A549 (cell line): ENCODE results near the gene DSTYK. TPM values are rescaled to one million over a fixed set of nuclear protein-coding genes. Genes with fewer than 3 reads are reported as not detected.

ENCODE experiments used
- ATAC-seq, 2 experiments: fragments of 200-7000 bp in 1 of 2; fragments of >200 bp in 1 of 2; cut with Nextera tagmentation in 1 of 2; cut with Tn5 transposase in 1 of 2; 3 replicates each; pipeline versions ENCODE4 v1.8.0 to v1.9.1; 2018 to 2020; ENCODE audit warnings: mild to moderate bottlenecking in 1 of 2, moderate library complexity in 1 of 2
- CTCF ChIA-PET: fragments of 300-600 bp; sonication (Branson Sonifier 250); formaldehyde crosslinking; extraction: SDS; loops from one replicate; lab custom pipeline; 2021; ENCODE audit warnings: antibody characterized with exemption, inconsistent platforms; lab: Yijun Ruan, JAX
- POLR2A ChIA-PET: fragments of 350-600 bp; formaldehyde crosslinking; extraction: SDS; loops from one replicate; lab custom pipeline; 2021; ENCODE audit warnings: antibody characterized with exemption, inconsistent platforms; lab: Yijun Ruan, JAX
- DNase-seq, 2 experiments: peaks; one replicate each; pipeline versions ENCODE4 v3.0.0 to v3.0.0-alpha.2; 2011 to 2016; ENCODE audit warnings: low read depth in 1 of 2, low spot score in 1 of 2
- FAIRE-seq: peaks from 2 replicates; lab custom pipeline; 2011; peaks lifted over from hg19 to GRCh38; lab: Jason Lieb, UNC
- H3K27ac ChIP-seq, 2 experiments: fragments of >200 bp; sonication (Bioruptor Twin); formaldehyde crosslinking; 3 replicates each; pipeline ENCODE4 v1.5.1; 2016 to 2017
- H3K4me1 ChIP-seq: fragments of >200 bp; sonication (Bioruptor Twin); formaldehyde crosslinking; 3 replicates; pipeline ENCODE4 v1.6.1; 2016
- H3K4me2 ChIP-seq: fragments of >200 bp; sonication (Bioruptor Twin); formaldehyde crosslinking; 3 replicates; pipeline ENCODE4 v1.6.1; 2016
- H3K4me3 ChIP-seq: fragments of >200 bp; sonication (Bioruptor Twin); formaldehyde crosslinking; 3 replicates; pipeline ENCODE4 v1.5.1; 2016
- H3K9me3 ChIP-seq: fragments of >200 bp; sonication (Bioruptor Twin); formaldehyde crosslinking; 3 replicates; pipeline ENCODE4 v1.6.1; 2016
- ATOH8 ChIP-seq: fragments of 250-450 bp; sonication (Bioruptor Pico); IDR thresholded peaks from 2 replicates; pipeline ENCODE4 v1.5.0; 2020; ENCODE audit warnings: low read depth, mild to moderate bottlenecking, moderate library complexity
- CBX2 ChIP-seq: fragments of 200-600 bp; sonication (generic); IDR thresholded peaks from 2 replicates; pipeline ENCODE4 v1.6.1; 2016; ENCODE audit warnings: low read depth, mild to moderate bottlenecking, borderline replicate concordance
- CBX8 ChIP-seq: fragments of 200-600 bp; sonication (generic); IDR thresholded peaks from 2 replicates; pipeline ENCODE4 v1.6.1; 2016
- CEBPB ChIP-seq, 2 experiments: fragments of >200 bp in 1 of 2; sonication (Bioruptor Twin) in 1 of 2; formaldehyde crosslinking in 1 of 2; IDR thresholded peaks; 2 replicates each; pipeline ENCODE4 v1.6.1; 2012 to 2016
- CHD2 ChIP-seq: fragments of 150-350 bp; IDR thresholded peaks from 2 replicates; pipeline ENCODE4 v1.6.1; 2014; ENCODE audit warnings: low read length; ENCODE audit not compliant: partially characterized antibody
- CTCF ChIP-seq: fragments of >200 bp; sonication (Bioruptor Twin); formaldehyde crosslinking; IDR thresholded peaks from 3 replicates; pipeline ENCODE4 v1.5.1; 2016
- E2F6 ChIP-seq: IDR thresholded peaks from 2 replicates; pipeline ENCODE4 v1.6.1; 2012; ENCODE audit warnings: low read depth, borderline replicate concordance
- EP300 ChIP-seq, 2 experiments: fragments of >200 bp; sonication (Bioruptor Twin); formaldehyde crosslinking; IDR thresholded peaks; 2 replicates in 1 of 2; 3 replicates in 1 of 2; pipeline ENCODE4 v1.6.1; 2016 to 2017
- ESRRA ChIP-seq: fragments of 150-350 bp; IDR thresholded peaks from 2 replicates; pipeline ENCODE4 v1.6.1; 2014; ENCODE audit warnings: mild to moderate bottlenecking, low read length, borderline replicate concordance
- FOSB ChIP-seq: fragments of 250-450 bp; sonication (Bioruptor Pico); IDR thresholded peaks from 2 replicates; pipeline ENCODE4 v1.5.0; 2020; ENCODE audit warnings: mild to moderate bottlenecking, moderate library complexity
- FOXS1 ChIP-seq: fragments of 250-450 bp; sonication (Bioruptor Pico); IDR thresholded peaks from 2 replicates; pipeline ENCODE4 v1.5.0; 2020; ENCODE audit warnings: mild to moderate bottlenecking, moderate library complexity
- HDAC2 ChIP-seq: fragments of 200-600 bp; sonication (generic); IDR thresholded peaks from 2 replicates; pipeline ENCODE4 v1.6.1; 2016
- HEYL ChIP-seq: fragments of 250-450 bp; sonication (Bioruptor Pico); IDR thresholded peaks from 2 replicates; pipeline ENCODE4 v1.8.0; 2021; ENCODE audit warnings: mild to moderate bottlenecking, moderate library complexity
- HMGXB4 ChIP-seq: fragments of 250-450 bp; sonication (Bioruptor Pico); IDR thresholded peaks from 2 replicates; pipeline ENCODE4 v1.5.0; 2021; ENCODE audit warnings: mild to moderate bottlenecking, moderate library complexity, borderline replicate concordance
- MAZ ChIP-seq: fragments of 150-350 bp; IDR thresholded peaks from 2 replicates; pipeline ENCODE4 v1.6.1; 2014; ENCODE audit warnings: antibody characterized with exemption, low read depth, low read length, borderline replicate concordance
- NFE2L2 ChIP-seq: fragments of 150-350 bp; conservative IDR thresholded peaks from 2 replicates; pipeline ENCODE4 v1.6.1; 2014; ENCODE audit warnings: low read length
- NPAS2 ChIP-seq: fragments of 250-450 bp; sonication (Bioruptor Pico); IDR thresholded peaks from 2 replicates; pipeline ENCODE4 v1.8.0; 2022; ENCODE audit warnings: mild to moderate bottlenecking, moderate library complexity, borderline replicate concordance
- PBX3 ChIP-seq: IDR thresholded peaks from 2 replicates; pipeline ENCODE4 v1.6.1; 2012
- POLR2A ChIP-seq: IDR thresholded peaks from 2 replicates; pipeline ENCODE4 v1.6.1; 2012; ENCODE audit warnings: mild to moderate bottlenecking, low read length
- SREBF2 ChIP-seq: fragments of 450-650 bp; IDR thresholded peaks from 2 replicates; pipeline ENCODE4 v1.6.1; 2014; ENCODE audit warnings: mild to moderate bottlenecking, moderate library complexity
- TFCP2L1 ChIP-seq: fragments of 250-450 bp; sonication (Bioruptor Pico); IDR thresholded peaks from 2 replicates; pipeline ENCODE4 v1.5.0; 2021; ENCODE audit warnings: mild to moderate bottlenecking
- WGBS: methylation state at CpG from one replicate; pipeline ENCODE4 v1.1.6; 2017; ENCODE audit errors: missing lambda C conversion rate; 5-methylcytosine and 5-hydroxymethylcytosine counted together
- polyA plus RNA-seq, 4 experiments: library from polyadenylated mRNA; depleted of rRNA in 3 of 4; stranded (reverse); fragments of >200 nt; fragmentation: RNase III in 1 of 4; extraction: RNeasy Plus Mini Kit Qiagen cat#74134 plus additional on column Dnase treatment in 1 of 4; gene quantifications; 2 replicates in 3 of 4; 3 replicates in 1 of 4; pipeline ENCODE4 v1.2.3, GENCODE V29; 2011 to 2017

DSTYK gene
- polyA plus RNA-seq, 2 of the 4 experiments (the other 2 are of a cell fraction), result 8.6 to 9.0 TPM

- DNase-seq (no peak), ATAC-seq (no peak)
- H3K4me3 ChIP-seq, result no peak overlapping the region
- TF ChIP-seq CHD2 (no peak), HEYL (CRISPR knock-in tag) (no peak), CEBPB (IDR thresholded peaks at IDR 0.05) (no peak)
- TF ChIP-seq, all 56 proteins: peak for 0
- peaks cover 12% of the 10 kb centered on the region for H3K4me1 ChIP-seq
- no peak overlapping the region for H3K4me2 ChIP-seq
- no peaks in the 10 kb centered on the region for H3K9me3 ChIP-seq
- 74% methylated on average over 10 of the region's 10 CpGs for WGBS
- H3K27ac ChIP-seq, result no peak overlapping the region
- no peak for FAIRE-seq
- POLR2A ChIA-PET, result no interaction called here
- CTCF ChIA-PET, result interaction anchor here (0.8 to 89.2 kb wide), 10 partner anchors 7 to 271 kb away, joined by 3 to 3627 read pairs (median 6); partner anchors contain the start of genes KLHDC8A, NUAK2 and TMCC2
These were observed 35.0 kb upstream of the DSTYK start for GRCh38 chr1:205246351-205247119.

GRCh38 chr1:205245096-205245495 lies 33.6 kb upstream of the DSTYK start:
- FAIRE-seq (no peak), DNase-seq (no peak), ATAC-seq (no peak)
- POLR2A ChIA-PET, result no interaction called here
- H3K4me2 ChIP-seq, result no peak overlapping the region
- peaks cover 12% of the 10 kb centered on the region for H3K4me1 ChIP-seq
- CTCF ChIA-PET, result interaction anchor here (1.5 to 89.2 kb wide), 4 partner anchors 6 to 270 kb away, joined by 4 to 3627 read pairs (median 1139); partner anchors contain the start of genes KLHDC8A, NUAK2 and TMCC2
- no peak for TF ChIP-seq ATOH8 (CRISPR knock-in tag)
- no peak for TF ChIP-seq CBX2
- TF ChIP-seq EP300 (IDR thresholded peaks at IDR 0.05), result no peak
- TF ChIP-seq FOXS1 (CRISPR knock-in tag), result no peak
- TF ChIP-seq FOSB, result no peak
- H3K27ac ChIP-seq, result no peak overlapping the region
- 65% methylated on average over 7 of the region's 7 CpGs for WGBS
- H3K4me3 ChIP-seq, result no peak overlapping the region
- no peaks in the 10 kb centered on the region for H3K9me3 ChIP-seq

- no peak overlapping the region for H3K27ac ChIP-seq
- no peak overlapping the region for H3K4me2 ChIP-seq
- WGBS, result 57% methylated on average over 4 of the region's 4 CpGs
- DNase-seq, result no peak
- FAIRE-seq, result no peak
- POLR2A ChIA-PET, result no interaction called here
- no peaks in the 10 kb centered on the region for H3K9me3 ChIP-seq
- H3K4me1 ChIP-seq, result peaks cover 9% of the 10 kb centered on the region
- peak in 1 of 2 experiments; percentile 35; a peak in 1 of 6 replicates for ATAC-seq
- no peak overlapping the region for H3K4me3 ChIP-seq
- TF ChIP-seq HDAC2 (no peak), NFE2L2 (no peak), PBX3 (no peak), HMGXB4 (CRISPR knock-in tag) (no peak), E2F6 (no peak), CHD2 (no peak), TFCP2L1 (CRISPR knock-in tag) (no peak), POLR2A (no peak), NPAS2 (CRISPR knock-in tag) (no peak), SREBF2 (no peak), ESRRA (no peak), MAZ (no peak), CTCF (no peak), CBX8 (no peak)
- CTCF ChIA-PET, result interaction anchor here (1.1 to 53.3 kb wide), 5 partner anchors 5 to 269 kb away, joined by 3 to 1139 read pairs (median 6); partner anchors contain the start of gene TMCC2
These were observed 32.9 kb upstream of the DSTYK start for GRCh38 chr1:205244384-205244783.
